ENCODE results near the gene NMT1.

DNA sequence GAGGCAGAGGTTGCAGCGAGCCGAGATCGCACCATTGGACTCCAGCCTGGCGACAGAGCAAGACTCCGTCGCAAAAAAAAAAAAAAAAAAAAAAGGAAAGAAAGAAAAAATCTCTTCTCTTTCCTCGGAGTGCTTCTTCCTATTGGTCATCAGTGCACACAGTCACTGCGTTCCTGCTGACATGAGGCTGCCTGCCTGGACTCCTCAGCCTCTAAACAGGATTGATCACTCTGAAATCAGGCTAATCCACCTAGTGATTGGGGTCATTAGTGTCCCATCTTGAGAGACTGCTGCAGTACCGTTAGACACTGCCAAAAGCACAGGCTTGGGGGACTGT, 40.4 kb downstream of the NMT1 start:
- TF ChIP-seq, protein P1, sequence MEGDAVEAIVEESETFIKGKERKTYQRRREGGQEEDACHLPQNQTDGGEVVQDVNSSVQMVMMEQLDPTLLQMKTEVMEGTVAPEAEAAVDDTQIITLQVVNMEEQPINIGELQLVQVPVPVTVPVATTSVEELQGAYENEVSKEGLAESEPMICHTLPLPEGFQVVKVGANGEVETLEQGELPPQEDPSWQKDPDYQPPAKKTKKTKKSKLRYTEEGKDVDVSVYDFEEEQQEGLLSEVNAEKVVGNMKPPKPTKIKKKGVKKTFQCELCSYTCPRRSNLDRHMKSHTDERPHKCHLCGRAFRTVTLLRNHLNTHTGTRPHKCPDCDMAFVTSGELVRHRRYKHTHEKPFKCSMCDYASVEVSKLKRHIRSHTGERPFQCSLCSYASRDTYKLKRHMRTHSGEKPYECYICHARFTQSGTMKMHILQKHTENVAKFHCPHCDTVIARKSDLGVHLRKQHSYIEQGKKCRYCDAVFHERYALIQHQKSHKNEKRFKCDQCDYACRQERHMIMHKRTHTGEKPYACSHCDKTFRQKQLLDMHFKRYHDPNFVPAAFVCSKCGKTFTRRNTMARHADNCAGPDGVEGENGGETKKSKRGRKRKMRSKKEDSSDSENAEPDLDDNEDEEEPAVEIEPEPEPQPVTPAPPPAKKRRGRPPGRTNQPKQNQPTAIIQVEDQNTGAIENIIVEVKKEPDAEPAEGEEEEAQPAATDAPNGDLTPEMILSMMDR (IDR thresholded peaks at IDR 0.05), result no peak
- TF ChIP-seq POLR2AphosphoS5 (IDR thresholded peaks at IDR 0.05) (no peak), POLR2A (IDR thresholded peaks at IDR 0.05) (no peak)
